ENCODE data around the gene RAD51B.

RAD51B gene

GRCh38 chr14:68140076-68140741 lies 320.6 kb downstream of the RAD51B start:
- no peak for TF ChIP-seq CTCF (IDR thresholded peaks at IDR 0.05; ENCODE audit: borderline replicate concordance, insufficient read depth, low read depth, low read length)
- H3K4me3 ChIP-seq (ENCODE audit: low read depth, low read length): no peak overlapping the region

GRCh38 chr14:68140806-68141205 lies 321.2 kb downstream of the RAD51B start:
- no peak overlapping the region for H3K4me3 ChIP-seq (ENCODE audit: low read depth, low read length)
- TF ChIP-seq CTCF (IDR thresholded peaks at IDR 0.05; ENCODE audit: borderline replicate concordance, insufficient read depth, low read depth, low read length): no peak

GRCh38 chr14:68141281-68142088 lies 321.9 kb downstream of the RAD51B start:
- no peak overlapping the region for H3K4me3 ChIP-seq (ENCODE audit: low read depth, low read length)
- no peak for TF ChIP-seq CTCF (IDR thresholded peaks at IDR 0.05; ENCODE audit: borderline replicate concordance, insufficient read depth, low read depth, low read length)

- TF ChIP-seq CTCF (IDR thresholded peaks at IDR 0.05; ENCODE audit: borderline replicate concordance, insufficient read depth, low read depth, low read length): no peak
- no peak overlapping the region for H3K4me3 ChIP-seq (ENCODE audit: low read depth, low read length)
These were observed 323.8 kb downstream of the RAD51B start for GRCh38 chr14:68143341-68143841.

- no peak for TF ChIP-seq CTCF (IDR thresholded peaks at IDR 0.05; ENCODE audit: borderline replicate concordance, insufficient read depth, low read depth, low read length)
- no peak overlapping the region for H3K4me3 ChIP-seq (ENCODE audit: low read depth, low read length)
These were observed 324.6 kb downstream of the RAD51B start for GRCh38 chr14:68144051-68144681.

- TF ChIP-seq CTCF (IDR thresholded peaks at IDR 0.05; ENCODE audit: borderline replicate concordance, insufficient read depth, low read depth, low read length): no peak
- no peak overlapping the region for H3K4me3 ChIP-seq (ENCODE audit: low read depth, low read length)
These were observed 325.5 kb downstream of the RAD51B start for GRCh38 chr14:68145036-68145435.
